GM18909 (cell line): ENCODE data around the gene NTNG1.
"Not testable (repeated sequence)": the region's sequence is repeated elsewhere in the genome, so short reads cannot be mapped to it uniquely, and the experiment has no call there.

ENCODE experiments used
- ATAC-seq: cut with Tn5 transposase; IDR thresholded peaks from one replicate; pipeline ENCODE4 v1.9.1; 2021; ENCODE audit warnings: mild to moderate bottlenecking; ENCODE audit not compliant: unreplicated experiment, poor library complexity

NTNG1 gene

GRCh38 chr1:107142140-107142542, 1.3 kb downstream of the NTNG1 start:
- no peak for ATAC-seq

DNA sequence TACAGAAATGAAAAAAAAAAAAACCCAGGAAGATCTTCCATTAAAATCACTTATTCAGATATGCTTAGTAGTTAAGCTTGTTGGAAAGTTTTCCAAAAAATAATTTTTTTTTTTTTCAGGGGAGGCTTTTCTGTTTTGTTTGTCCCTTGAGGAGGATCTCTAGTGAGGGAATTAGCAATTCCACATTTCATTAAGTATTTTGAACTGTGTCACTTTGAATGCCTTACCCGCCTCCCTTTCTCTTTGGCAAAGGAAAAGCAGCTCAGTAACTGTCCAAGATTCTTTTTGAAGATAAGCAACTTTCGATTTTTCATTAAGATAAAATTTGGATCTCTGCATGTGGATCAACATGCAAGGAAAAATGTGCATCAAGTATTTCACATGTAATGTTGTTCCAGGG, 1.8 kb downstream of the NTNG1 start:
- no peak for ATAC-seq

DNA sequence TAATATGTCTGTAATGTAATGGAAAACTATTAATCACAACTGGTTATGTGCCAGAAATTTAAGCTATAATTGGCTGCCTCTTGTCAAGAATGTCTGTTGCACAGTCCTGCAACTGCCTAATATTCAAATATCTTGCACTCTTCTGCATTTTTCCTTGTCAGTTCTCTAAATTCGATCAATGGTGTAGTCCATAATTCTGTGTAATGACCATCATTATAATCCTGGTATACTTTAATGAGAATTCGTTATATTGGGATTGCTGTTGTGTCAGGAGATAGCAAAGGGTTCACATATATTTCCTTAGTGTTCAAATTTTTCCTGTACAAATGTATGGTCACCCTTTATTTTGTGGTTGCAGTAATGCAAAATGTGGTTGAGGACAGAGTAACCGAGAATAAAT, 4.8 kb downstream of the NTNG1 start:
- no peak for ATAC-seq

DNA sequence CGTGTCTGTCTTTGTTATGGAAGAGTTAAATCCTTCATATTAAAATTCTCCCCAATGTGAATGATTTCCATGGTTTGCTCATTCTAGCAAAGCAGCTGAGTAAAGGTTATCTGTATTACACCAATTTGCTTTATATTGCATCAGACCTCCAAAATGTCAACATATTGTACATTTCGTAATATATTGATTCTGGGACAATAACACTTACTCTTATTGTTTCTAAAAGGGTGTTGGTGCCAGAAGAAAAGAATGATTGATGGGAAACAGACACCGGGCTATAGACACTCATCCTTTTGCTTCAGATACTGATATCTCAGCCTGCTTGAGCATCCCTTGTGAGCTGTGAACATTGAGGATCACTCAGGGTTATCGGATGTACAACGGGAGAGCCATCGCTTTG, 7.0 kb downstream of the NTNG1 start:
- ATAC-seq = no peak

DNA sequence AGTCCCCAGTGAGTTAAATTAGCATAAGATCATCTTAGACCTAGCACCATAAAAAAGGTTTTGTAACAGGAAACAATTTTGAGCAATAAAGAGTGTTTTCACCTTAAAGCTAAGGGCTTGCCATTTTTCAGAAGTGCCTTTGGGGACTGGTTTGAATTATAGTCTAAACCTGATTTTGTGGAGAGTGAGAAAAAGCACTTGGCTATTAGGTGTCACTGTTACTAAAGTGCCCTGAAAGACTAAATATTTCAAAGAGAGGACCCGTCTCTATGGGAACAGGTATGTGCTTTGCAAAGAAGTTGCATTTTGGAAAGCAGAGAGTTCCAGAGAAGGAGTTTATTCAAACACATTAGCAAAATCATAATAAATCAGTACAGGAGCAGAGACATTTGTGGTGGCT, 9.1 kb downstream of the NTNG1 start:
- no peak for ATAC-seq

- no peak for ATAC-seq
These were observed 10.5 kb downstream of the NTNG1 start for GRCh38 chr1:107151295-107151694.

- no peak for ATAC-seq
These were observed 11.6 kb downstream of the NTNG1 start for GRCh38 chr1:107152395-107152794.

DNA sequence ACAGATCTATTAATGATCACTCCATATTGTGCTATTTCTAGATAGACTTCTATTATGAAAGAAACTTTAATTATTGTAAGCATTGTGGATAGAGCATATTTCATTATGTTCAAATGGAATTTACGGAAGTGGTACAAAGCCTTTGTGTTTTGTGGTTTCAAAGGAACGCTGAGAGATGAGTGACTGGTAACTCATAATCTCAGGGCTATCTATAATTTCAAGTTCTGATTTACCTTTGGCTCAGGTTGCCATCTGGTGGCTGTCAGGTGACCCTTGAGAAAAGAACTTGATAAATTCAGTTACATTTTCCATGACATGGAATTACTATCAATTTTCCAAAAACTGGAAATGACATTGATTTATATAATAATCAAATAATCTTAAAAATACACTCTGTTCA, 12.2 kb downstream of the NTNG1 start:
- ATAC-seq = no peak

DNA sequence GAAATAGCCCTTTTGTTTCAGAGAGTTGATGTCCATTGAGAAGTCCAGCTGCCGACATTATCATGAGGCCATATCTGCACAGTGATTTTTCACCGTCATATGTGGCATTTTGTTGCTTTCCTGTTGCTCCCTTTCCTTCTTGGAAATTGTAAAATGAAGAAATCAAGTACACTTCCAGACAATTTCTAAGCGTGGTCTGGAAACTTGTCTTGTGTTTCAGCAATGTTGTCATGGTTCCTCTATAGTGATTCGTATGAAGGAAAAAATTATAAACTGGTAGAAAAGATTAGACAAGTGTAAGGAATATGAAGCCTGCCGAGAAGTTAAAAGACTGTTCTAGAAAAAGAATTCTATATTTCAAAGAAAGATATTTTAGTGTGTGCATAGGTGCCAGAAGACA, 17.7 kb downstream of the NTNG1 start:
- no peak for ATAC-seq

- ATAC-seq = no peak
These were observed 18.2 kb downstream of the NTNG1 start for GRCh38 chr1:107158991-107159390.

DNA sequence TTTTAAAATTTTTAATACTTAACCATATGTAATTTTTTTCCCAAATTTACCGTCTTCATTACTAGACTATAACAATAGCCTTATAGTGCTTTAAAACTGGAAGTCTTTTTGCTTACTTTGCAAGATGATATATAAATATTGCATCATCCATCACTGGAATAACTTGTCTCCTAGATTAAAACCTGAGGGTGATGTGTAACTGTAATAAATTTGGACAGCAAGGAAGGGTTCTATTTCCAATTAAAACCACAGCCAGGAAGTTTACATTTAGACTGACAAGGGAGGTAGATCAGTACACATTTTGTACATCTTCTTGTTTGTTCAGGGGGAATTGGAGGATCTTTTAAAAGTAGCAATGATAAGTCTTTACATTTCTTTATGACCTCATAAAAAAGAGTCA, 21.9 kb downstream of the NTNG1 start:
- no peak for ATAC-seq

- ATAC-seq = not testable (repeated sequence)
These were observed 24.1 kb downstream of the NTNG1 start for GRCh38 chr1:107164901-107165300.

GRCh38 chr1:107169615-107170014, 28.8 kb downstream of the NTNG1 start:
- no peak for ATAC-seq

GRCh38 chr1:107171333-107171732, 30.5 kb downstream of the NTNG1 start:
- no peak for ATAC-seq

GRCh38 chr1:107172450-107173170, 31.8 kb downstream of the NTNG1 start:
- no peak for ATAC-seq

DNA sequence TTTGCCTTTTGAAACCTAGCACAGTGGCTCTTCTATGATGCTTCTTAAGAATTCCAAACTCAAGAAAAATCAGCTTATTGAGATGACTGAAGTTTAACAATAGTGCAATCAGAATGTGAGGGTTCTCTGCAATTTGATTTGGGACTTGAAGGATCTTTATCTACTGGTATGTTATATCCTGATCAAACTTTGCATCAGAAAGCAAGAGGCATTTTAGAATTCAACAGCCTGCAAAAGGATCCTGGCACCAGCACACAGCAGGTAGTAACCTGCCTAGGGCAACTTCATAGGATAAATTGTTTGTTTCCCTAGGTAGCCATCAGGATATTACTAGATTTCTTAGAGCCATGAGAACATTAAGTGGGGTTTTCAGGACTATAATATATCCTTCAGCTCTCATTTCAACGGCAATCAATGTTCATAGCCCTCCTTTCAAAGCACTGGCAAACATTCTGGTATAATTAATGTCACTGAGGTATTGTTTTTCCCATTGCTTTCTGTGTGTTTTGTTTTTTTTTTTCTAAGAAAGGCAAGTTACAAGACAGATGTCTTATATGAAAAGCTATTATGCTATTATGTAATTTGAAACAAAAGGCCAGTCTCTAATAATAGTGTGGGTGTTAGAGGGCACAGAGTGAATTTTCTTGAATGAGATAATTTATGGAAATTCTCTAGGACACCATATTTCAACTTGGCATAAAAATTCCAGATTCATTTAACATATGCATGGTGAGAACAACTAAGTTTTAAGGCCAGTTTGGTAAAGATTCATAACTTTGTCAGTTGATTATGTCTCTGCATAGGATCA, 34.5 kb downstream of the NTNG1 start:
- ATAC-seq = no peak

DNA sequence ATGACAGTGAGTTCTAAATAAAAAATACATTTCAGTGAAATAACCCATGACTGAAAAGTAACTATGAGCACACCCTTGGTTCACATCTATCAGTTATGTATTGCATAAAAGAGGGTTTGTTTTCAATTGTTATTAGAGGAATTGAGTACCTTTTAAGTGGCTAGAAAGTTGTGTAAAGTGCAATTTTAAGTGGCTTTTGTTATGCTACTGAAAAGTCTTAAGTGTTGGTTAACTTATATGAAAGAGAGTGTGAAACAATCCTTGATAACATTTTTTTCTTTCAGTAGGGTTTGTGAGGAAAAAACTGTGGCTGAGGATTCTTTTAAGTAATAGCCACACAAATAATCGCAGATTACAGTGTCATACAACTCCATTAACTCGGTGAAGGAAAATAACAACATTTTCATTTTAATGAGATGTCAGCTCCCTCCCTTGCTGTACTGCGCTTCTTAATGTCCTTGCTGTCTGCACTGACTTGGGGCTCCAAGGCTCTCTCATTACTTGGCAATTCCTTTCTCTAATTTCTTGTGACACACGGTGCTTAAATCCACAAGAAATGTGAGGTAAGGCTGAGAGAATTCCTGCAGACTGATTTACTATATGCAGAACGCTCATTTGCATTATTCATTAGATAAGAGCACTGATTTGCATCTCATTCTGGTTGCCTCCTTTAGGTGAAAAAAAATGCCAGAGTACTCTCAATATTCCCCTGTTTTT, 40.6 kb downstream of the NTNG1 start:
- no peak for ATAC-seq

- ATAC-seq = no peak
These were observed 42.2 kb downstream of the NTNG1 start for GRCh38 chr1:107183011-107183410.

DNA sequence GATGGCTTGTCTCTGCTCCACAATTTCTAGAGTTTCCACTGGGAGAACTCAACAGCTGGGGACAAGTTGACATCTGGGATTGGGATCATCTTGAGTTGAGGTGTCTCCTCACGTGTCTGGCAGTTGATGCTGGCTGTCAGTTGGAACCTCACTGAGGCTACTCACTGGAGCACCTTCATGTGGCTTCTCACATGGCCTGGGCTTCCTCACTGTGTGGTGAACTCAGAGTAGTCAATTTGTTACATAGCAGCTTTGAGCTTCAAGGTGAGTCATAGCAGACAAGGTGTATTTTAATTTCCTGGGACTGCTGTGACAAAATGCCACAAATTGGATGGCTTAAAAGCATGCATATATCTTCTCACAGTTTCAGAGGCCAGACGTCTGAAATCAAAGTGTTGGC, 44.0 kb downstream of the NTNG1 start:
- ATAC-seq = no peak

- ATAC-seq = no peak
These were observed 46.6 kb downstream of the NTNG1 start for GRCh38 chr1:107187399-107187798.

DNA sequence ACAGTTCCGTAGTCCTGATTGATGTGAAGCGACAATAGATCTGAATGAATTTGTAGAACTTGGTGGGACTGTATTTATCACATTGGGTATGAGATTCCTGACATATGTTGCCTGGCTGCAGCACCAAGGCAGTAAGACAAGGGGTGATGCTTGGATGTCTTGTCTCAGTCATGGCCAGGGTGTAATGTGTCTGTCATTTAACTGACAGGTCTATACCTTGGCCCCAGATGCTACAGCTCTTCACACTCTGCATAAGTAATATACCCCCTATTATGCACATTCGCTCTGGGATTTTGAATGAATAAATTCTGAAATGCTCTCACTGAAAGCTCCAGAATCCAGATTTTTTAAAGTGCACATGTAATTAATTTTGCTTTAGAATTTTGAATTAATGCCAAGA, 47.3 kb downstream of the NTNG1 start:
- ATAC-seq = no peak
